ENCODE measurements around the gene THSD7B. TPM values are rescaled to one million over a fixed set of nuclear protein-coding genes. Genes with fewer than 3 reads are reported as not detected.

The THSD7B gene
- total RNA-seq, 1 experiment from 2014 or later = under 0.01 TPM

- H3F3A ChIP-seq (ENCODE audit: low read length, unreplicated experiment) = no peaks in the 10 kb centered on the region
- no peaks in the 10 kb centered on the region for H4K20me1 ChIP-seq (ENCODE audit: low read length)
- no peaks in the 10 kb centered on the region for H3K9me3 ChIP-seq (ENCODE audit: low read length)
- TF ChIP-seq CTCF (conservative IDR thresholded peaks at IDR 0.05; ENCODE audit: low read depth, low read length) (no peak), EZH2 (IDR thresholded peaks at IDR 0.05; ENCODE audit: low read length, unreplicated experiment) (no peak), EZH2phosphoT487 (IDR thresholded peaks at IDR 0.05; ENCODE audit: borderline replicate concordance, low read length) (no peak)
- H3K27me3 ChIP-seq (ENCODE audit: low read length) = peaks cover 27% of the 10 kb centered on the region
- ATAC-seq = no peak
- H3K9me2 ChIP-seq (replicated peaks; ENCODE audit: low read length) = no peaks in the 10 kb centered on the region
- no peak overlapping the region for H3K27ac ChIP-seq (ENCODE audit: low read length)
- no peaks in the 10 kb centered on the region for H3K36me3 ChIP-seq (ENCODE audit: low read depth, low read length)
- H3K4me2 ChIP-seq (ENCODE audit: low read length) = no peak overlapping the region
- POLR2A ChIA-PET (ENCODE audit: unreplicated experiment) = no interaction called here
- DNase-seq = no peak
- intact Hi-C loops (cut with micrococcal nuclease) = no loop called here
- no peaks in the 10 kb centered on the region for H3K4me1 ChIP-seq (ENCODE audit: insufficient read depth, low read length)
- CTCF ChIA-PET = no interaction called here
- no peaks in the 10 kb centered on the region for H3K79me2 ChIP-seq (ENCODE audit: low read length)
- BruUV-seq (replicated peaks) = no TSS peak
- H2AFZ ChIP-seq (ENCODE audit: low read length) = no peak overlapping the region
- H3K9ac ChIP-seq (ENCODE audit: low read length) = no peak overlapping the region
- H3K4me3 ChIP-seq (ENCODE audit: low read length) = no peak overlapping the region
Observed at GRCh38 chr2:137298377-137298776, 533.0 kb downstream of the THSD7B start.

DNA sequence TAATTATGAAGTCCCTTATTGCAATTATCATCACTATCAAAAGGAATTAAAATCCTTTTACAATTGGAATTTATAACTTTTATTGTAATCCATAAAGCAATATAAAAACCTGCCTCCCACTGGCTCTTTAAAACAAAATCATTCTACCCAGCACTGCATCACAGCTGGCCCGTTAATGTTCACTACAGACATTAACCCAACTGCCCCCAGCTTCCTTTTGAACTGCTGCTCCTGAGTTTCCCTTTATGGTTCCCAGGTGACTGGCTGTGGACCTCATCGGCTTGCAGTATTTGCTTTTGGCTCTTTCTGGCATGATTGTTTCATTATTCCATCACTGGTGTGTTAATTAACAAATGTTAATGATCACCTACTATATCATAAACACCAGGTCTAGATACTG is 535.6 kb downstream of the THSD7B start:
- H3F3A ChIP-seq (ENCODE audit: low read length, unreplicated experiment) = no peaks in the 10 kb centered on the region
- no peak overlapping the region for H3K9ac ChIP-seq (ENCODE audit: low read length)
- no peaks in the 10 kb centered on the region for H3K9me3 ChIP-seq (ENCODE audit: low read length)
- no peak overlapping the region for H3K4me3 ChIP-seq (ENCODE audit: low read length)
- CTCF ChIA-PET = no interaction called here
- H3K36me3 ChIP-seq (ENCODE audit: low read depth, low read length) = no peaks in the 10 kb centered on the region
- intact Hi-C loops (cut with micrococcal nuclease) = no loop called here
- no peak overlapping the region for H3K4me2 ChIP-seq (ENCODE audit: low read length)
- H3K79me2 ChIP-seq (ENCODE audit: low read length) = no peaks in the 10 kb centered on the region
- TF ChIP-seq CTCF (conservative IDR thresholded peaks at IDR 0.05; ENCODE audit: low read depth, low read length) = no peak
- TF ChIP-seq EZH2 (IDR thresholded peaks at IDR 0.05; ENCODE audit: low read length, unreplicated experiment) = no peak
- no peak for TF ChIP-seq EZH2phosphoT487 (IDR thresholded peaks at IDR 0.05; ENCODE audit: borderline replicate concordance, low read length)
- BruUV-seq (replicated peaks) = no TSS peak
- H3K27me3 ChIP-seq (ENCODE audit: low read length) = peaks cover 31% of the 10 kb centered on the region
- no peak overlapping the region for H2AFZ ChIP-seq (ENCODE audit: low read length)
- H4K20me1 ChIP-seq (ENCODE audit: low read length) = no peaks in the 10 kb centered on the region
- H3K9me2 ChIP-seq (replicated peaks; ENCODE audit: low read length) = no peaks in the 10 kb centered on the region
- DNase-seq (no peak), ATAC-seq (no peak)
- no peaks in the 10 kb centered on the region for H3K4me1 ChIP-seq (ENCODE audit: insufficient read depth, low read length)
- POLR2A ChIA-PET (ENCODE audit: unreplicated experiment) = no interaction called here
- no peak overlapping the region for H3K27ac ChIP-seq (ENCODE audit: low read length)

- Histone ChIP-seq H2AFZ (ENCODE audit: low read length) (no peak overlapping the region), H3K4me3 (ENCODE audit: low read length) (no peak overlapping the region), H3K9ac (ENCODE audit: low read length) (no peak overlapping the region), H3K9me3 (ENCODE audit: low read length) (no peaks in the 10 kb centered on the region), H3K27me3 (ENCODE audit: low read length) (peaks cover 44% of the 10 kb centered on the region), H4K20me1 (ENCODE audit: low read length) (no peaks in the 10 kb centered on the region), H3F3A (ENCODE audit: low read length, unreplicated experiment) (no peaks in the 10 kb centered on the region), H3K27ac (ENCODE audit: low read length) (no peak overlapping the region), H3K4me1 (ENCODE audit: insufficient read depth, low read length) (no peaks in the 10 kb centered on the region), H3K9me2 (replicated peaks; ENCODE audit: low read length) (no peaks in the 10 kb centered on the region), H3K4me2 (ENCODE audit: low read length) (no peak overlapping the region), H3K79me2 (ENCODE audit: low read length) (no peaks in the 10 kb centered on the region), H3K36me3 (ENCODE audit: low read depth, low read length) (no peaks in the 10 kb centered on the region)
- ChIA-PET CTCF (no interaction called here), POLR2A (ENCODE audit: unreplicated experiment) (no interaction called here)
- no peak for ATAC-seq
- BruUV-seq (replicated peaks) = no TSS peak
- DNase-seq = no peak
- TF ChIP-seq CTCF (conservative IDR thresholded peaks at IDR 0.05; ENCODE audit: low read depth, low read length) (no peak), EZH2 (IDR thresholded peaks at IDR 0.05; ENCODE audit: low read length, unreplicated experiment) (no peak), EZH2phosphoT487 (IDR thresholded peaks at IDR 0.05; ENCODE audit: borderline replicate concordance, low read length) (no peak)
- intact Hi-C loops (cut with micrococcal nuclease) = no loop called here
Observed at GRCh38 chr2:137302957-137303356, 537.6 kb downstream of the THSD7B start.

Measured in PC-3 (cell line).